CD8-positive, alpha-beta memory T cell (primary cell): Measurements from ENCODE around the gene CYP2C9. TPM values are rescaled to one million over a fixed set of nuclear protein-coding genes. Genes with fewer than 3 reads are reported as not detected.
A peak's percentile ranks its signal among the peaks of the same experiment; 100 is the strongest.

Source experiments
- CTCF ChIA-PET: fragments of 350-600 bp; sonication (Branson Sonifier 250); formaldehyde crosslinking; loops from one replicate; lab custom pipeline; 2021; ENCODE audit warnings: antibody characterized with exemption; lab: Charles Lee
- POLR2A ChIA-PET: fragments of 350-600 bp; sonication (Branson Sonifier 250); formaldehyde crosslinking; loops from one replicate; lab custom pipeline; 2021; ENCODE audit warnings: antibody characterized with exemption; lab: Charles Lee
- DNase-seq, 5 donors: peaks; one replicate each; pipeline versions ENCODE4 v3.0.0 to v3.0.0-alpha.2; 2020 to 2022; ENCODE audit warnings: mixed read lengths in 1 of 5
- H3K27ac ChIP-seq: one replicate; pipeline ENCODE4 v1.7.0; 2013; ENCODE audit warnings: low read depth, mild to moderate bottlenecking, low read length, moderate library complexity
- H3K27me3 ChIP-seq: 2 replicates; pipeline ENCODE4 v1.7.0; 2013; ENCODE audit warnings: low read length, mild to moderate bottlenecking; ENCODE audit not compliant: insufficient read depth, poor library complexity, severe bottlenecking
- H3K36me3 ChIP-seq: 2 replicates; pipeline ENCODE4 v1.7.0; 2013; ENCODE audit warnings: mild to moderate bottlenecking, low read length, moderate library complexity; ENCODE audit not compliant: insufficient read depth
- H3K4me1 ChIP-seq: 2 replicates; pipeline ENCODE4 v1.7.0; 2013; ENCODE audit warnings: mild to moderate bottlenecking, low read length, moderate library complexity; ENCODE audit not compliant: insufficient read depth
- H3K4me3 ChIP-seq: 2 replicates; pipeline ENCODE4 v1.7.0; 2013; ENCODE audit warnings: mild to moderate bottlenecking, low read length
- H3K9me3 ChIP-seq: 2 replicates; pipeline ENCODE4 v1.7.0; 2013; ENCODE audit warnings: mild to moderate bottlenecking, low read length
- H3K27ac Mint-ChIP-seq, 8 donors: one replicate each; pipeline ENCODE4 v1.8.0; 2020 to 2021; ENCODE audit warnings: mixed read lengths in 8 of 8, mild to moderate bottlenecking in 6 of 8, inconsistent platforms in 3 of 8, moderate library complexity in 3 of 8
- H3K27me3 Mint-ChIP-seq, 2 donors: one replicate each; pipeline ENCODE4 v1.8.0; 2020 to 2021; ENCODE audit warnings: mixed read lengths in 2 of 2, mild to moderate bottlenecking in 1 of 2, moderate library complexity in 1 of 2
- H3K36me3 Mint-ChIP-seq, 3 donors: one replicate each; pipeline ENCODE4 v1.8.0; 2020 to 2021; ENCODE audit warnings: mixed read lengths in 3 of 3, inconsistent platforms in 1 of 3, mild to moderate bottlenecking in 1 of 3
- H3K4me1 Mint-ChIP-seq, 3 donors: one replicate each; pipeline ENCODE4 v1.8.0; 2020 to 2021; ENCODE audit warnings: mixed read lengths in 3 of 3, inconsistent platforms in 1 of 3, mild to moderate bottlenecking in 1 of 3
- H3K4me3 Mint-ChIP-seq, 7 donors: one replicate each; pipeline ENCODE4 v1.8.0; 2020 to 2021; ENCODE audit warnings: mixed read lengths in 7 of 7, mild to moderate bottlenecking in 6 of 7, moderate library complexity in 4 of 7, inconsistent platforms in 2 of 7
- H3K9me3 Mint-ChIP-seq, 5 donors: one replicate each; pipeline ENCODE4 v1.8.0; 2020 to 2022; ENCODE audit warnings: mixed read lengths in 5 of 5, mild to moderate bottlenecking in 3 of 5, moderate library complexity in 2 of 5, inconsistent platforms in 1 of 5
- polyA plus RNA-seq: library from polyadenylated mRNA; unstranded; fragments of 300-500 nt; fragmentation: Illumina TruSeq; gene quantifications from one replicate; pipeline ENCODE4 v1.2.3, GENCODE V29; 2021
- total RNA-seq, 2 experiments: library from RNA; stranded (reverse); gene quantifications; one replicate each; pipeline ENCODE4 v1.2.3, GENCODE V29; 2021

The CYP2C9 gene
- total and polyA plus RNA-seq, 3 experiments from 2014 or later, result not detected

DNA sequence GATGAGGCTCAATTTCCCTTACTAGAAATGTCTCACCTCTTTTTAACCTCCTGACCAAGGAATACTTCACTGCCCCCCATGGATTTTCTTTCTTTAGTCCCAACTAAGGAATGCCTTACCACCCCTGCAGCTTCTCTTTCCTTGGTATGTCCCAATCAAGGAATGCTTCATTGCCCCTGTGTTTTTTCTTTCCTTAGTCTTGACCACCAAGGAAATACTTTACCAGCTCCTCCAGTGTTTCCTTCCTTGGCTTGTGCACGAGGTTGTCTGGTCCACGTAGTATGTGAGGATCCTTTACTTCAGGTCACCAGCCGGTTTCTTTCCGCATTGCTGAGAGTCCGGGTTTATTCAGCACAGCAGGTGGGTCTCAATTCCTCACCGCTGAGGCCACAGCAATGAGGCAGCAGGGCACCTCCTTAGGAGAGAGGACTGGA, 59.3 kb downstream of the CYP2C9 start:
- POLR2A ChIA-PET, result no interaction called here
- no peaks in the 10 kb centered on the region for H3K27me3 ChIP-seq
- Mint-ChIP-seq H3K9me3 (peaks cover 0 to 12% (median 4%) of the 10 kb centered on the region in 5 donors), H3K4me1 (no peaks in the 10 kb centered on the region), H3K36me3 (no peaks in the 10 kb centered on the region), H3K27me3 (no peaks in the 10 kb centered on the region), H3K27ac (no peak overlapping the region), H3K4me3 (no peak overlapping the region)
- no peak overlapping the region for H3K4me3 ChIP-seq
- no peaks in the 10 kb centered on the region for H3K4me1 ChIP-seq
- no peak for DNase-seq
- no peak overlapping the region for H3K27ac ChIP-seq
- no peaks in the 10 kb centered on the region for H3K9me3 ChIP-seq
- H3K36me3 ChIP-seq, result no peaks in the 10 kb centered on the region
- CTCF ChIA-PET, result no interaction called here

DNA sequence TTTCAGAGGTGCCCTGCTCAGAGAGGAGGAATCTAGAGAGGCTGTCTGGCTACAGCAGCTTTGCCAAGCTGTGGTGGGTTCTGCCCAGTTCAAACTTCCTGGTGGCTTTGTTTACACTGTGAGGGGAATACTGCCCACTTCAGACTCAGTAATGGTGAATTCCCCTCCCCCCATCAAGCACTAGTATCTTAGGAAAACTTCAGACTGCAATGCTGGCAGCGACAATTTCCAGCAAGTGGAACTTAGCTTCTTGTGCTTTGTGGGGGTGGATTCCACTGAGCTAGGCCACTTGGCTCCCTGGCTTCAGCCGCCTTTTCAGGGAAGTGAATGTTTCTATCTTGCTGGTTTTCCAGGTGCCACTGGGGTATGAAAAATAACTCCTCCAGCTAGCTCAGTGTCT, 88.0 kb downstream of the CYP2C9 start:
- Histone ChIP-seq H3K27ac (no peak overlapping the region), H3K9me3 (no peaks in the 10 kb centered on the region), H3K4me3 (no peak overlapping the region), H3K36me3 (no peaks in the 10 kb centered on the region), H3K27me3 (no peaks in the 10 kb centered on the region), H3K4me1 (no peaks in the 10 kb centered on the region)
- no peak for DNase-seq
- peaks cover 0 to 2% of the 10 kb centered on the region in 2 donors for H3K27me3 Mint-ChIP-seq
- H3K4me1 Mint-ChIP-seq, result no peaks in the 10 kb centered on the region
- H3K36me3 Mint-ChIP-seq, result no peaks in the 10 kb centered on the region
- H3K4me3 Mint-ChIP-seq, result no peak overlapping the region
- CTCF ChIA-PET, result no interaction called here
- peaks cover 0 to 11% (median 4%) of the 10 kb centered on the region in 5 donors for H3K9me3 Mint-ChIP-seq
- no peak overlapping the region for H3K27ac Mint-ChIP-seq
- POLR2A ChIA-PET, result no interaction called here

DNA sequence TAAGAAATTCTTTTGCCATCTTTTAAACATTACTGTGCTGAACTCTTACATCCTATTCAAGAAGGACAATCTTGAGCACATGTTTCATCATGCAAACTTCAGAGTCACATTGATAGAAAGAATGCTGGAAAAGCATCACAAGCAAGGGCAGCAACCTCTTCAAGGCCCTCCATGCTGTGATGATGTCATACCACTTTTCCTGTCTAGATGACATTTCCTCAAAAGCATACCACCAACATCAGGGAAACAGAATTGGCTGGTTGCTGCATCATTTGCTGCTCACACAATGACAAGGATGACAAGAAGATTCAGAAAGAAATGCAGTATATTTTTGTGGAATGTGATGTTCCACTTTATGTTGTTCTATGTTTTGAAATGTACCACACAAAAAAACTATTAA, 93.2 kb downstream of the CYP2C9 start:
- ChIA-PET POLR2A (no interaction called here), CTCF (no interaction called here)
- H3K27me3 Mint-ChIP-seq, result no peaks in the 10 kb centered on the region
- no peak for DNase-seq
- no peaks in the 10 kb centered on the region for H3K36me3 Mint-ChIP-seq
- no peaks in the 10 kb centered on the region for H3K4me1 Mint-ChIP-seq
- H3K9me3 ChIP-seq, result no peaks in the 10 kb centered on the region
- H3K4me1 ChIP-seq, result no peaks in the 10 kb centered on the region
- H3K27ac Mint-ChIP-seq, result peak overlapping the region in 1 of 8 donors; percentile 77
- H3K27me3 ChIP-seq, result no peaks in the 10 kb centered on the region
- no peak overlapping the region for H3K27ac ChIP-seq
- no peak overlapping the region for H3K4me3 Mint-ChIP-seq
- H3K36me3 ChIP-seq, result no peaks in the 10 kb centered on the region
- no peak overlapping the region for H3K4me3 ChIP-seq
- peaks cover 0 to 8% (median 3%) of the 10 kb centered on the region in 5 donors for H3K9me3 Mint-ChIP-seq

DNA sequence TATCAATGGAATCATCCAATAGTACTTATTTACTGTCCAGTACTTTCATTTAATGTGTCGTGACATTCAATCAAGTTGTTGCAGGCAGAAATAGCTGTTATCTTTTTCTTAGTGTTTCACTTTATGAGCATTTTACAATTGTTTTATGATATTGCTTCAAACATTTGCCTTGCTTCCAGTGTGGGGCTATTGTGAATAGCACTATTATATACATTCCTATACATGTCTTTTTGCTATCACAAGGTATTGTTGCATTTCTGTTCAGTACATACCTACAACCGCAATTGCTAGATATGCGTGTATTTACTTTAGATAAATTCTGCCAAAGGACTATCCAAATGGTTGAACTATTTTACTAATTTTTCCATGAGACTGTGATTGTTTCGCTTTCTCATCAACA, 95.9 kb downstream of the CYP2C9 start:
- Histone ChIP-seq H3K9me3 (no peaks in the 10 kb centered on the region), H3K4me1 (no peaks in the 10 kb centered on the region), H3K4me3 (no peak overlapping the region), H3K27ac (no peak overlapping the region), H3K27me3 (no peaks in the 10 kb centered on the region), H3K36me3 (no peaks in the 10 kb centered on the region)
- no peak overlapping the region for H3K4me3 Mint-ChIP-seq
- H3K36me3 Mint-ChIP-seq, result no peaks in the 10 kb centered on the region
- peaks cover 0 to 7% (median 4%) of the 10 kb centered on the region in 5 donors for H3K9me3 Mint-ChIP-seq
- POLR2A ChIA-PET, result no interaction called here
- CTCF ChIA-PET, result no interaction called here
- no peak for DNase-seq
- H3K27me3 Mint-ChIP-seq, result peaks cover 0 to 1% of the 10 kb centered on the region in 2 donors
- H3K4me1 Mint-ChIP-seq, result no peaks in the 10 kb centered on the region
- no peak overlapping the region for H3K27ac Mint-ChIP-seq

DNA sequence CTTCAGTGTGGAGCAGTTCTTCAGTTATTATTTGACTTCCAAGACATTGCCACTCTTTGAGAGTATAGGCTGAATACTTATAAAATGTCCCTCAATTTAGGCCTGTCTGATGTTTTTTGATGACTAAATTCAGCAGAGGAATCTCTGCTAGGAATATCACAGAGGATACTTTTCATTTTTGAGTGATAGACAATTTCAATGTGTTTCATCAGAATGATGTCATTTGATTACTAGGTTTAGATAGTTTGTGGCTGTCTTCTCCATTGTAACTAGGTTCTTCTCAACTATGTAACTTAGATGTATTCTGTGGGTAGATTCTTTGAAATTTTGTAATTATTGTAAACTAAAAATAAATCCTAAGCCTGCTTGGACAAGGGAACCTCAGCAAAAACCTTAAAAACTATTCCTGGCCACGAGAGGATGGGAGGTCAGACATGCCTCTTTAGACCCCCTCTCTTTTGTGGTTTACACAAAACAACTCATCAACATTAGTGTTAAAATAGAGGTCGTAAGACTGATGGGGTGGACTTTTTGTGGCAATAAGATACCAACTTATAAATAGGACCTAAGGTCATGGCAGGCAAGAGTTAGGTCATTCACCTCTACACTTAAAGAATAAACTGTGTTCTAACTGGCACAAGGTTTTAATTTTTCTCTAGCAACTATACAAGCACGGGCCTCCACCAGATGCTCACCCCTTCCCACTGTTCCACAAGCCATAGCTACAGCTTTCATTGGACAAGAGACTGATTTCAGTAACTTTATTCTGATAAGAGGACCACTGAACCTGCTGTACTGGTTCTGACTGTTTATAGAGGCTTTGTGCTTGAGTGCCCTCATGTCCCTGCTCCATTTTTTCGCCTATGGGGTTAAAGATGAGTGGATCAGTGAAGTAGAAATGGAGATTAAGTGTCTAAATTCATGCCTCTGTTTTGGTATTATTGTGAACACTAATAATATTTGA, 97.2 kb downstream of the CYP2C9 start:
- no peaks in the 10 kb centered on the region for H3K27me3 ChIP-seq
- H3K27me3 Mint-ChIP-seq, result peaks cover 0 to 1% of the 10 kb centered on the region in 2 donors
- H3K27ac ChIP-seq, result no peak overlapping the region
- no peak overlapping the region for H3K4me3 ChIP-seq
- H3K9me3 Mint-ChIP-seq, result peaks cover 0 to 5% (median 2%) of the 10 kb centered on the region in 5 donors
- no peaks in the 10 kb centered on the region for H3K4me1 Mint-ChIP-seq
- H3K4me3 Mint-ChIP-seq, result no peak overlapping the region
- H3K36me3 ChIP-seq, result no peaks in the 10 kb centered on the region
- no peaks in the 10 kb centered on the region for H3K9me3 ChIP-seq
- DNase-seq, result no peak
- no peaks in the 10 kb centered on the region for H3K4me1 ChIP-seq
- H3K27ac Mint-ChIP-seq, result no peak overlapping the region
- POLR2A ChIA-PET, result no interaction called here
- CTCF ChIA-PET, result no interaction called here
- no peaks in the 10 kb centered on the region for H3K36me3 Mint-ChIP-seq

DNA sequence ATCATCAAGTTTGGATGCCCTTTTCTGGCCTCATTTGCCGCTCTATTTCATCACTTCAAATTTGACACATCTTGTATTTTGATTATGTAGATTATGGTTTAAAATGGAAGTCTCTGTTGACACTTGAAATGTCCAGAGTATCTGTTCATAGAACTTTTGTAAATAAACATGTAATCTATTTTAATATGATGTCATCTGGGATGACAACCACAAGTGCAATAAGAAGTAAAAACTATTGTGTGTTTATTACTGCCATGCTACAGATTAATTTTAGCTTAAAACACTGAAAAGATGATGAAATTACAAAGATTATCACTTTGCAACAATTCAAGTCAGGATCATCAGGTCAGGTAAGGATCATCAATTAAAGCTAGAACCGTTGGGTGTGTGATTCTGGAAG, 100.8 kb downstream of the CYP2C9 start:
- Mint-ChIP-seq H3K4me3 (no peak overlapping the region), H3K27me3 (peaks cover 0 to 1% of the 10 kb centered on the region in 2 donors), H3K36me3 (no peaks in the 10 kb centered on the region), H3K27ac (no peak overlapping the region), H3K4me1 (no peaks in the 10 kb centered on the region), H3K9me3 (peaks cover 0 to 4% (median 2%) of the 10 kb centered on the region in 5 donors)
- H3K4me3 ChIP-seq, result no peak overlapping the region
- H3K27me3 ChIP-seq, result no peaks in the 10 kb centered on the region
- CTCF ChIA-PET, result no interaction called here
- POLR2A ChIA-PET, result no interaction called here
- H3K9me3 ChIP-seq, result no peaks in the 10 kb centered on the region
- DNase-seq, result no peak
- no peaks in the 10 kb centered on the region for H3K4me1 ChIP-seq
- H3K36me3 ChIP-seq, result no peaks in the 10 kb centered on the region
- no peak overlapping the region for H3K27ac ChIP-seq

Other genes with a start within 250 kb of the CYP2C9 start
- gene CYP2C19, start 176.0 kb upstream of the CYP2C9 start, total RNA-seq, result not detected
- not detected for gene CYP2C19, start 176.0 kb upstream of the CYP2C9 start, polyA plus RNA-seq
- gene CYP2C8, start 130.8 kb downstream of the CYP2C9 start, total RNA-seq, result under 1 TPM in 1 of 2 experiments, not detected in 1; 0.11 TPM
- gene CYP2C8, start 130.8 kb downstream of the CYP2C9 start, polyA plus RNA-seq, result 0.24 TPM